H9 (cell line): ENCODE data around the gene EFEMP1. TPM values are rescaled to one million over a fixed set of nuclear protein-coding genes. Genes with fewer than 3 reads are reported as not detected.

Experiments used
- DNase-seq: peaks from one replicate; pipeline ENCODE4 v3.0.0-alpha.2; 2017
- H2AFZ ChIP-seq: one replicate; pipeline ENCODE4 v1.6.1; 2013; ENCODE audit warnings: mild to moderate bottlenecking, low read length, control low read depth, moderate library complexity
- H2AK5ac ChIP-seq: 2 replicates; pipeline ENCODE4 v1.6.1; 2013; ENCODE audit warnings: low read length, control low read depth, mixed read lengths; ENCODE audit not compliant: insufficient read length
- H2BK120ac ChIP-seq: one replicate; pipeline ENCODE4 v1.6.1; 2013; ENCODE audit warnings: low read depth, mild to moderate bottlenecking, low read length, control low read depth, inconsistent platforms; ENCODE audit not compliant: poor library complexity, severe bottlenecking
- H2BK12ac ChIP-seq: 2 replicates; pipeline ENCODE4 v1.6.1; 2013; ENCODE audit warnings: low read length, control low read depth, mixed read lengths, low read depth; ENCODE audit not compliant: insufficient read length
- H2BK15ac ChIP-seq: 2 replicates; pipeline ENCODE4 v1.6.1; 2013; ENCODE audit warnings: low read depth, low read length, control low read depth
- H2BK20ac ChIP-seq: one replicate; pipeline ENCODE4 v1.6.1; 2013; ENCODE audit warnings: low read depth, mild to moderate bottlenecking, low read length, control low read depth, inconsistent platforms; ENCODE audit not compliant: poor library complexity, severe bottlenecking
- H2BK5ac ChIP-seq: 2 replicates; pipeline ENCODE4 v1.6.1; 2013; ENCODE audit warnings: low read length, control low read depth, mixed read lengths; ENCODE audit not compliant: insufficient read length
- H3K14ac ChIP-seq: 2 replicates; pipeline ENCODE4 v1.6.1; 2013; ENCODE audit warnings: low read length, control low read depth; ENCODE audit not compliant: insufficient read depth
- H3K18ac ChIP-seq: 2 replicates; pipeline ENCODE4 v1.6.1; 2013; ENCODE audit warnings: low read depth, mild to moderate bottlenecking, mixed read lengths, low read length, control low read depth; ENCODE audit not compliant: insufficient read length
- H3K23ac ChIP-seq: 2 replicates; pipeline ENCODE4 v1.6.1; 2013; ENCODE audit warnings: low read length, control low read depth, mixed read lengths, low read depth; ENCODE audit not compliant: insufficient read length
- H3K23me2 ChIP-seq: 2 replicates; pipeline ENCODE4 v1.6.1; 2013; ENCODE audit warnings: low read depth, mild to moderate bottlenecking, mixed read lengths, low read length, control low read depth; ENCODE audit not compliant: insufficient read length, poor library complexity, severe bottlenecking
- H3K27ac ChIP-seq: 2 replicates; pipeline ENCODE4 v1.5.1; 2013; ENCODE audit warnings: low read length, control low read depth, mixed read lengths, low read depth; ENCODE audit not compliant: insufficient read length
- H3K27me3 ChIP-seq: 2 replicates; pipeline ENCODE4 v1.6.1; 2013; ENCODE audit warnings: low read length, control low read depth, inconsistent platforms; ENCODE audit not compliant: insufficient read depth
- H3K4ac ChIP-seq: 2 replicates; pipeline ENCODE4 v1.6.1; 2013; ENCODE audit warnings: low read depth, mild to moderate bottlenecking, control low read depth, inconsistent platforms, low read length, moderate library complexity
- H3K4me1 ChIP-seq: 2 replicates; pipeline ENCODE4 v1.6.1; 2013; ENCODE audit warnings: low read length, control low read depth, inconsistent platforms; ENCODE audit not compliant: insufficient read depth
- H3K4me2 ChIP-seq: 2 replicates; pipeline ENCODE4 v1.6.1; 2013; ENCODE audit warnings: low read length, control low read depth, mixed read lengths; ENCODE audit not compliant: insufficient read length, insufficient read depth
- H3K56ac ChIP-seq: 2 replicates; pipeline ENCODE4 v1.6.1; 2013; ENCODE audit warnings: low read depth, mild to moderate bottlenecking, mixed read lengths, low read length, control low read depth; ENCODE audit not compliant: insufficient read length
- H3K79me1 ChIP-seq: 2 replicates; pipeline ENCODE4 v1.6.1; 2013; ENCODE audit warnings: low read depth, mild to moderate bottlenecking, moderate library complexity, low read length, control low read depth, inconsistent platforms; ENCODE audit not compliant: insufficient read depth, poor library complexity, severe bottlenecking
- H3K79me2 ChIP-seq: 2 replicates; pipeline ENCODE4 v1.6.1; 2013; ENCODE audit warnings: low read length, control low read depth, inconsistent platforms; ENCODE audit not compliant: insufficient read depth
- H3K9ac ChIP-seq: 2 replicates; pipeline ENCODE4 v1.6.1; 2013; ENCODE audit warnings: low read length, control low read depth, mixed read lengths; ENCODE audit not compliant: insufficient read length; ENCODE audit errors: extremely low read depth
- H3K9me3 ChIP-seq: one replicate; pipeline ENCODE4 v1.6.1; 2013; ENCODE audit warnings: low read depth, low read length, inconsistent platforms; ENCODE audit not compliant: control insufficient read depth
- H3T11ph ChIP-seq: one replicate; pipeline ENCODE4 v1.6.1; 2013; ENCODE audit warnings: mild to moderate bottlenecking, low read length, control low read depth, inconsistent platforms
- H4K20me1 ChIP-seq: one replicate; pipeline ENCODE4 v1.6.1; 2013; ENCODE audit not compliant: control insufficient read depth, insufficient read length, insufficient read depth
- H4K5ac ChIP-seq: 2 replicates; pipeline ENCODE4 v1.6.1; 2013; ENCODE audit warnings: low read depth, mild to moderate bottlenecking, mixed read lengths, low read length, control low read depth; ENCODE audit not compliant: insufficient read length
- H4K8ac ChIP-seq: replicated peaks from 2 replicates; pipeline ENCODE4 v1.6.1; 2013; ENCODE audit warnings: low read length, control low read depth, mixed read lengths, low read depth; ENCODE audit not compliant: insufficient read length
- H4K91ac ChIP-seq: 2 replicates; pipeline ENCODE4 v1.6.1; 2013; ENCODE audit warnings: low read depth, mild to moderate bottlenecking, moderate library complexity, mixed read lengths, low read length, control low read depth; ENCODE audit not compliant: insufficient read length
- H3K27ac Mint-ChIP-seq, 3 experiments: 2 replicates in 2 of 3; 3 replicates in 1 of 3; pipeline ENCODE4 v1.8.0; 2020 to 2021; ENCODE audit warnings: mixed read lengths in 3 of 3, mild to moderate bottlenecking in 1 of 3, moderate library complexity in 1 of 3
- H3K27me3 Mint-ChIP-seq: 2 replicates; pipeline ENCODE4 v1.8.0; 2021; ENCODE audit warnings: low read depth, mild to moderate bottlenecking, moderate library complexity, mixed read lengths
- H3K36me3 Mint-ChIP-seq, 3 experiments: 2 replicates in 2 of 3; 3 replicates in 1 of 3; pipeline ENCODE4 v1.8.0; 2020 to 2021; ENCODE audit warnings: low read depth in 3 of 3, mixed read lengths in 3 of 3; ENCODE audit not compliant: insufficient read depth in 1 of 3
- H3K4me1 Mint-ChIP-seq, 2 experiments: 2 replicates each; pipeline ENCODE4 v1.8.0; 2020; ENCODE audit warnings: mixed read lengths in 2 of 2
- H3K4me3 Mint-ChIP-seq, 2 experiments: 2 replicates in 1 of 2; 3 replicates in 1 of 2; pipeline ENCODE4 v1.8.0; 2020 to 2021; ENCODE audit warnings: mild to moderate bottlenecking in 2 of 2, mixed read lengths in 2 of 2, moderate library complexity in 1 of 2
- H3K9me3 Mint-ChIP-seq, 2 experiments: 2 replicates in 1 of 2; 3 replicates in 1 of 2; pipeline ENCODE4 v1.8.0; 2020; ENCODE audit warnings: mild to moderate bottlenecking in 2 of 2, mixed read lengths in 2 of 2, moderate library complexity in 1 of 2
- whole genome bisulfite sequencing: extraction: QIAGEN DNeasy Blood & Tissue Kit; methylation state at CpG from one replicate; pipeline ENCODE4 v1.1.7; 2013; ENCODE audit warnings: missing lambda C conversion rate, low lambda C conversion rate, mixed read lengths; ENCODE audit not compliant: insufficient read length; ENCODE audit errors: extremely low coverage; 5-methylcytosine and 5-hydroxymethylcytosine counted together
- total RNA-seq: library from RNA; stranded (reverse); gene quantifications from 2 replicates; pipeline ENCODE4 v1.2.1, GENCODE V29; 2021
- TF ChIP-seq, protein P1 (sequence below): fragments of 200-600 bp; sonication (generic); conservative IDR thresholded peaks from 3 replicates; pipeline ENCODE4 v1.8.0; 2021; ENCODE audit warnings: antibody characterized with exemption, mild to moderate bottlenecking

The EFEMP1 gene
- total RNA-seq, 1 experiment from 2014 or later = 3.5 TPM

DNA sequence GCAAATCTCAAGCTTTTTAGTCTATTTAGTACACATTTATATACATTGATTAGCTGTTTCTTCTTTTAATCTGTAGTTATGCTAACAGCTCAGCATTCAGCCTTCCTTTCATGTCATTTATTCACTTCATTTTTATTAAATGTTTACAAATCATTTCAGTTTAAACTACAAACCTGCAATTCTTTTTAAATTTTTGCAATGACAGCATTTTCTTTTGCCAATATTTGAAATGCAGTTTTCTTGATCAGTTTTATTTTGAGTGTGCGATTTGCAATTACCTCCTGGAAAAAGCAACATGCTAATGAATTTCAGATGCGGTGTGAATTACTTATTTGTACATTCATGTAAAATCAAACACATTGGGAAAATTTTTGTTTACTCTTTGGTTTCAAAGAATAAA lies 13.5 kb downstream of the EFEMP1 start:
- TF ChIP-seq, protein P1, sequence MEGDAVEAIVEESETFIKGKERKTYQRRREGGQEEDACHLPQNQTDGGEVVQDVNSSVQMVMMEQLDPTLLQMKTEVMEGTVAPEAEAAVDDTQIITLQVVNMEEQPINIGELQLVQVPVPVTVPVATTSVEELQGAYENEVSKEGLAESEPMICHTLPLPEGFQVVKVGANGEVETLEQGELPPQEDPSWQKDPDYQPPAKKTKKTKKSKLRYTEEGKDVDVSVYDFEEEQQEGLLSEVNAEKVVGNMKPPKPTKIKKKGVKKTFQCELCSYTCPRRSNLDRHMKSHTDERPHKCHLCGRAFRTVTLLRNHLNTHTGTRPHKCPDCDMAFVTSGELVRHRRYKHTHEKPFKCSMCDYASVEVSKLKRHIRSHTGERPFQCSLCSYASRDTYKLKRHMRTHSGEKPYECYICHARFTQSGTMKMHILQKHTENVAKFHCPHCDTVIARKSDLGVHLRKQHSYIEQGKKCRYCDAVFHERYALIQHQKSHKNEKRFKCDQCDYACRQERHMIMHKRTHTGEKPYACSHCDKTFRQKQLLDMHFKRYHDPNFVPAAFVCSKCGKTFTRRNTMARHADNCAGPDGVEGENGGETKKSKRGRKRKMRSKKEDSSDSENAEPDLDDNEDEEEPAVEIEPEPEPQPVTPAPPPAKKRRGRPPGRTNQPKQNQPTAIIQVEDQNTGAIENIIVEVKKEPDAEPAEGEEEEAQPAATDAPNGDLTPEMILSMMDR = no peak
- no peaks in the 10 kb centered on the region for H3K79me1 ChIP-seq
- no peaks in the 10 kb centered on the region for H4K20me1 ChIP-seq
- H3K36me3 Mint-ChIP-seq = no peaks in the 10 kb centered on the region
- H3K14ac ChIP-seq = no peak overlapping the region
- no peak overlapping the region for H2BK12ac ChIP-seq
- no peaks in the 10 kb centered on the region for H3K27me3 ChIP-seq
- H3K4me2 ChIP-seq = no peak overlapping the region
- no peak overlapping the region for H3K4me3 Mint-ChIP-seq
- H3K27ac Mint-ChIP-seq = no peak overlapping the region
- no peak overlapping the region for H2BK20ac ChIP-seq
- no peak overlapping the region for H3K9ac ChIP-seq
- H4K8ac ChIP-seq = no peak overlapping the region
- no peaks in the 10 kb centered on the region for H3K79me2 ChIP-seq
- DNase-seq = no peak
- no peak overlapping the region for H3K4ac ChIP-seq
- H2AK5ac ChIP-seq = no peak overlapping the region
- no peak overlapping the region for H3K18ac ChIP-seq
- no peaks in the 10 kb centered on the region for H3K4me1 ChIP-seq
- no peaks in the 10 kb centered on the region for H3K9me3 Mint-ChIP-seq
- H4K5ac ChIP-seq = no peak overlapping the region
- H3K27ac ChIP-seq = no peak overlapping the region
- no peak overlapping the region for H2BK15ac ChIP-seq
- H3T11ph ChIP-seq = no peak overlapping the region
- H4K91ac ChIP-seq = no peak overlapping the region
- no peak overlapping the region for H2BK5ac ChIP-seq
- H3K56ac ChIP-seq = no peak overlapping the region
- H3K27me3 Mint-ChIP-seq = peaks cover 4% of the 10 kb centered on the region; the same call in 1 of the 2 replicates
- no peak overlapping the region for H3K23ac ChIP-seq
- H3K9me3 ChIP-seq = no peaks in the 10 kb centered on the region
- no peak overlapping the region for H2BK120ac ChIP-seq
- no peaks in the 10 kb centered on the region for H3K4me1 Mint-ChIP-seq
- no peak overlapping the region for H2AFZ ChIP-seq
- no peaks in the 10 kb centered on the region for H3K23me2 ChIP-seq
- WGBS = no CpG with 5 or more reads among the region's 2 CpGs
